EL (cell line): ENCODE results near the gene UNC50.
"Not testable (repeated sequence)": the region's sequence is repeated elsewhere in the genome, so short reads cannot be mapped to it uniquely, and the experiment has no call there.

Source experiments
- DNase-seq: peaks from one replicate; pipeline ENCODE4 v3.0.0-alpha.2; 2016

Gene UNC50

GRCh38 chr2:98577313-98577712 is 31.1 kb upstream of the UNC50 start:
- DNase-seq = no peak

- no peak for DNase-seq
These were observed 30.2 kb upstream of the UNC50 start for GRCh38 chr2:98578231-98578630.

GRCh38 chr2:98579926-98580325 is 28.5 kb upstream of the UNC50 start:
- no peak for DNase-seq

GRCh38 chr2:98580656-98581284 is 27.6 kb upstream of the UNC50 start:
- no peak for DNase-seq

- DNase-seq = no peak
These were observed 25.9 kb upstream of the UNC50 start for GRCh38 chr2:98582523-98582922.

- no peak for DNase-seq
These were observed 25.1 kb upstream of the UNC50 start for GRCh38 chr2:98583276-98583675.

GRCh38 chr2:98583816-98584618 is 24.4 kb upstream of the UNC50 start:
- DNase-seq = no peak

GRCh38 chr2:98585386-98585785 is 23.0 kb upstream of the UNC50 start:
- no peak for DNase-seq

GRCh38 chr2:98586551-98587140 is 21.7 kb upstream of the UNC50 start:
- no peak for DNase-seq

- DNase-seq = no peak
These were observed 19.4 kb upstream of the UNC50 start for GRCh38 chr2:98588880-98589431.

GRCh38 chr2:98589489-98589888 is 18.9 kb upstream of the UNC50 start:
- DNase-seq = no peak

- no peak for DNase-seq
These were observed 15.8 kb upstream of the UNC50 start for GRCh38 chr2:98592565-98592964.

GRCh38 chr2:98594665-98595064 is 13.7 kb upstream of the UNC50 start:
- DNase-seq = not testable (repeated sequence)

- peak; percentile 56 for DNase-seq
These were observed 9.5 kb upstream of the UNC50 start for GRCh38 chr2:98598781-98599428.

- peak; percentile 35 for DNase-seq
These were observed 6.8 kb upstream of the UNC50 start for GRCh38 chr2:98601532-98602132.

GRCh38 chr2:98604547-98604946 is 3.8 kb upstream of the UNC50 start:
- DNase-seq = no peak

GRCh38 chr2:98605076-98605475 is 3.3 kb upstream of the UNC50 start:
- DNase-seq = no peak

- no peak for DNase-seq
These were observed 2.0 kb upstream of the UNC50 start for GRCh38 chr2:98606431-98606830.

- no peak for DNase-seq
These were observed 1.3 kb upstream of the UNC50 start for GRCh38 chr2:98607104-98607503.

- DNase-seq = no peak
These were observed 661 bp upstream of the UNC50 start for GRCh38 chr2:98607741-98608115.

- DNase-seq = peak; percentile 23
These were observed 694 bp downstream of the UNC50 start for GRCh38 chr2:98608962-98609604.

GRCh38 chr2:98614024-98614739 is 5.8 kb downstream of the UNC50 start:
- no peak for DNase-seq
